ENCODE data around the gene UGT2B15.

GRCh38 chr4:68717999-68718398 lies 47.5 kb upstream of the UGT2B15 start:
- TF ChIP-seq, protein P1, sequence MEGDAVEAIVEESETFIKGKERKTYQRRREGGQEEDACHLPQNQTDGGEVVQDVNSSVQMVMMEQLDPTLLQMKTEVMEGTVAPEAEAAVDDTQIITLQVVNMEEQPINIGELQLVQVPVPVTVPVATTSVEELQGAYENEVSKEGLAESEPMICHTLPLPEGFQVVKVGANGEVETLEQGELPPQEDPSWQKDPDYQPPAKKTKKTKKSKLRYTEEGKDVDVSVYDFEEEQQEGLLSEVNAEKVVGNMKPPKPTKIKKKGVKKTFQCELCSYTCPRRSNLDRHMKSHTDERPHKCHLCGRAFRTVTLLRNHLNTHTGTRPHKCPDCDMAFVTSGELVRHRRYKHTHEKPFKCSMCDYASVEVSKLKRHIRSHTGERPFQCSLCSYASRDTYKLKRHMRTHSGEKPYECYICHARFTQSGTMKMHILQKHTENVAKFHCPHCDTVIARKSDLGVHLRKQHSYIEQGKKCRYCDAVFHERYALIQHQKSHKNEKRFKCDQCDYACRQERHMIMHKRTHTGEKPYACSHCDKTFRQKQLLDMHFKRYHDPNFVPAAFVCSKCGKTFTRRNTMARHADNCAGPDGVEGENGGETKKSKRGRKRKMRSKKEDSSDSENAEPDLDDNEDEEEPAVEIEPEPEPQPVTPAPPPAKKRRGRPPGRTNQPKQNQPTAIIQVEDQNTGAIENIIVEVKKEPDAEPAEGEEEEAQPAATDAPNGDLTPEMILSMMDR (tag by site-specific recombination; IDR thresholded peaks at IDR 0.05), result no peak
- no peak for TF ChIP-seq RBAK (tag by site-specific recombination; IDR thresholded peaks at IDR 0.05)
- TF ChIP-seq KLF1 (tag by site-specific recombination; IDR thresholded peaks at IDR 0.05), result no peak
- TF ChIP-seq ZNF561 (tag by site-specific recombination; IDR thresholded peaks at IDR 0.05; ENCODE audit: borderline replicate concordance), result no peak
- TF ChIP-seq ZNF239 (tag by site-specific recombination; IDR thresholded peaks at IDR 0.05), result no peak
- no peak for TF ChIP-seq SCRT1 (tag by site-specific recombination; IDR thresholded peaks at IDR 0.05; ENCODE audit: borderline replicate concordance)
- TF ChIP-seq ZNF660 (tag by site-specific recombination; IDR thresholded peaks at IDR 0.05), result no peak
- no peak for TF ChIP-seq ZBTB21 (tag by site-specific recombination; IDR thresholded peaks at IDR 0.05)
- TF ChIP-seq WT1 (tag by site-specific recombination; IDR thresholded peaks at IDR 0.05), result no peak
- TF ChIP-seq ZNF148 (tag by site-specific recombination; IDR thresholded peaks at IDR 0.05; ENCODE audit: borderline replicate concordance), result no peak
- no peak for TF ChIP-seq ZNF169 (tag by site-specific recombination; IDR thresholded peaks at IDR 0.05)
- TF ChIP-seq SETDB1 (IDR thresholded peaks at IDR 0.05; ENCODE audit: insufficient read length, low read length), result no peak
